Rectal smooth muscle tissue (tissue), 1 donor: Measurements from ENCODE around the gene PIAS1.
A peak's percentile ranks its signal among the peaks of the same experiment; 100 is the strongest.

Experiments
- H3K27ac ChIP-seq: one replicate; pipeline ENCODE4 v1.7.0; 2013; ENCODE audit warnings: low read depth, low read length, inconsistent platforms
- H3K27me3 ChIP-seq: one replicate; pipeline ENCODE4 v1.7.0; 2013; ENCODE audit warnings: low read length; ENCODE audit not compliant: control insufficient read depth, insufficient read depth
- H3K36me3 ChIP-seq: one replicate; pipeline ENCODE4 v1.7.0; 2013; ENCODE audit warnings: low read length; ENCODE audit not compliant: control insufficient read depth, insufficient read depth
- H3K4me1 ChIP-seq: one replicate; pipeline ENCODE4 v1.7.0; 2013; ENCODE audit warnings: low read length; ENCODE audit not compliant: control insufficient read depth, insufficient read depth
- H3K4me3 ChIP-seq: one replicate; pipeline ENCODE4 v1.7.0; 2013; ENCODE audit warnings: low read length
- H3K9ac ChIP-seq: one replicate; pipeline ENCODE4 v1.7.0; 2013; ENCODE audit warnings: low read length

PIAS1 gene

DNA sequence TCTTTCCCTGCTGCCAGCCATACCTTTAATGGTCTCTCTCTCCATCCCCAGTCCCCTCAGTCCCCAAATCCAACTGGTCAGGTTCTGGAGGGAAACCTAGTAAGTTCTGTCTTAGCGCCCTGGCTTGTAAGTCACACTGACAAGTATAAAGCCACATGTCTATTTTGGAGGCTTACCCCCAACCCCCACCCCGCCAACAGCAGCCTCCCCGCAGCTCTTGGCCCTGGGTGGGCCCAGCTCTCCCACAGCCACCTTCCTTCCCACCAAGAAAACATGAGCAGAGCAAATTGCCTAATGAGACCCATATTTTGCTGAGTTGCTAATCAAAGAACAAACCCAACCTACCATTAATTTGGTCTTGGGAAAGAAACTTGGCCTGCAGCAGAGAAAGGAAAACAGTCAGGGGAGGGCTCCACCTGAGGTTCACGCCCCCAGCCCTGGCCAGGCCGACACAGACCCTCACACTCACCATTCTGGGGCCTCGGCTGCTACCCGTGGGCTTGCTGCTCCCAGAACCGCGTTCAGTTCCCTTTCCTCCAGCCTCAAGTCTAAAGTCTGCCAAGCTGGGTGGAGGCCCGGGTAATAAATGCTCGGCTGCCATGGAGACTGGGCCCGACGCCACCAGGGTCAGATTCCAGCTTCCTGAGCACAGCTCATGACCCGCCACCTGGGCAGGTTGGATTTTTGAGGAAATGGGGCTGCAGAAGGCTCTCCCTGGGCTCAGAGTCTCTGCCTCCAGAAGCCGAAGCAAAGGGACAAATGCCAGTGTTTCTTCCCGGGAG, 150.9 kb downstream of the PIAS1 start, which contains the start of gene CALML4:
CALML4 (minus strand) TSS at position 557 of the 782 bp plus-strand sequence; CDS start at position 472, 85 bp downstream.
- Histone ChIP-seq H3K27me3 (no peaks in the 10 kb centered on the region), H3K9ac (peak within 1 kb of the TSS; percentile 4), H3K27ac (peak within 1 kb of the TSS; percentile 15), H3K4me3 (peak within 1 kb of the TSS; percentile 67), H3K4me1 (peaks cover 16% of the 10 kb centered on the region), H3K36me3 (no peaks in the 10 kb centered on the region)

- peaks cover 16% of the 10 kb centered on the region for H3K4me1 ChIP-seq
- H3K36me3 ChIP-seq: no peaks in the 10 kb centered on the region
- H3K9ac ChIP-seq: peak overlapping the region; percentile 4
- H3K27ac ChIP-seq: peak overlapping the region; percentile 15
- peak overlapping the region; percentile 67 for H3K4me3 ChIP-seq
- H3K27me3 ChIP-seq: no peaks in the 10 kb centered on the region
Measured at GRCh38 chr15:68205558-68205944, 151.4 kb downstream of the PIAS1 start.

DNA sequence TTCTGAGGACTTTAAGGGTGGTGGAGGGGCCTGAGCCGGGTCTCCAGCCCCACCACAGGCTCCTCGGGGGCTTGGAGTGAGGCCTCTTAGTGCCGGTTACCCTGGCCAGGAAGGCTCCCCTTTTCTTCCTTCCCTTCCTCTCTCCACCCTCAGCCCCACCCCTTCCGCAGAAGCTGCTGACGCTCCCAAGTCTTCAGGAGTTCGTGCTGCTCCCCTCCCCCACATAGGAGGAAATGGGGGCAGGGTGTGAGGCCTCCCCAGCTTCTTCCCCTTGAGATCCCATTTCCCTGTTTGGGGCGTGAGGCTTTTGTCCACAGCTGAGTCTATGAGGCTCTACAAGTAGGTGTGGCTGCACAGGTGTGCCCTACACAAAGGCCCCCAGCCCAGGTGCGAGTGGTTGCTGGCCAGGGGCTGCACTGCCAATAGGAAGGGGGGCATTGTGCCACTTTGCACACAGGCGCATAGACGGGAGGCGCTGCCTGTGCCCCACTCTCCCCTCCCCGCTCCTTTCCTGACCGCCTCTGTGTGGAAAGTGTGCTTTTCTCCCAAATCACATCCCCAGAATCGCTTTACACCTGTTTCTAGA, 151.9 kb downstream of the PIAS1 start:
- Histone ChIP-seq H3K9ac (peak overlapping the region; percentile 4), H3K36me3 (no peaks in the 10 kb centered on the region), H3K27ac (peak overlapping the region; percentile 15), H3K4me1 (peaks cover 18% of the 10 kb centered on the region), H3K27me3 (no peaks in the 10 kb centered on the region), H3K4me3 (peak overlapping the region; percentile 67)

GRCh38 chr15:68206711-68207151, 152.6 kb downstream of the PIAS1 start:
- no peak overlapping the region for H3K9ac ChIP-seq
- no peak overlapping the region for H3K4me3 ChIP-seq
- no peaks in the 10 kb centered on the region for H3K27me3 ChIP-seq
- no peaks in the 10 kb centered on the region for H3K36me3 ChIP-seq
- H3K4me1 ChIP-seq: peaks cover 18% of the 10 kb centered on the region
- H3K27ac ChIP-seq: no peak overlapping the region

DNA sequence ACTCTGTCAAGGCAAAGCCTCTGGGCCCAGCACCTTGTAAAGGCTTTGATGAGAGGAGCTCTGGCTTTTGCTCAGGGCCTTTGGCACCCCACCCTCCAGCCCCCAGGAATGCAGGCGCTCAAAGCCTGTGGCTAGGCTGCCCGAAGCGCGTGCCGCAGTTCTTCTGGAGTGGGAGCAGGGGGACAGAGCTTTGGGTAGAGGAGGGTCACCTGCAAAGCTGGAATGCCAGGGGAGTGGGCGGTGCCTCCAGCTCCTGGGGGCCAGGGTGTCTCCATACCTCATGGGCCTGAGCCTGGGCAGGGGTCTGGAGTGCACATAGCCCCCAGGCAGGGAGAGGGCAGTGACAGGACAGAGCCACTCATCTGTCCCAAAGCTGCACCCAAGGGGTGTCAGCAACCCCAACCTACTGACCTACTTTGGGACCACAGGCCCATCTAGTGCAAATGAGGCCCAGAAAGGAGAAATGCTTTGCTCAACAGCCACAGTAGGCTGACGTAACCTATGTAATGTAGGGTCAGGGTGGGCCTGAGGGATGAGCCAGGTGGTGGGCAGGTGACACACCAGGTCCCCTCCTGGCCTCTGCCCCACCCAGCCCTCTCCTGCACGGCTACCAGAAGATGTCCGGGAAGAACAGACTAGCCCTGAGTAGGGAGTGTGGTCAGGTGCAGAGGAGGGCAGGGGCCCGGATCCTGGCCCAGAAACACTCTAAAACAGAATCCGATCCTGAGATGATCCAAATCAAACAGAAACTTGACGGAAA, 153.2 kb downstream of the PIAS1 start:
- Histone ChIP-seq H3K9ac (no peak overlapping the region), H3K4me1 (peaks cover 18% of the 10 kb centered on the region), H3K4me3 (no peak overlapping the region), H3K27me3 (no peaks in the 10 kb centered on the region), H3K27ac (no peak overlapping the region), H3K36me3 (no peaks in the 10 kb centered on the region)

DNA sequence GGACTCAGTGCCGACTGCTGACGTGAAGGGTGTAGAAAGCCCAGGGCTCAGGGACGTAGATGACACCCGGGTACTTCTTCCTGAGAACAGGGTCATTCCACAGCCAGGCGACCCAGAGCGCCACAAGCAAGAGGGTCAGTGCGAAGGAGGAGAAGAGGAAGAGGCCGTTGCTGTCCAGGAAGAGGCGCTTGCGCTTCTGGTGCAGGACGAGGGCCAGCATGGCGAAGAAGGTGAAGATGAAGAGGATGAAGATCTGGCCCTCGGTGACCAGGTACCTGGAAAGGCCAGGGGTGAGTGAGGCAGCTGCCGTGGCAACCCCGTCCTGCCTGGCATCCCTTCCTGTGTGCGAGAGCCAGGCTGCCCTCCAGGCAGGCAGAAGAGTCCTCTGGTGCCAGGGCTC, 154.0 kb downstream of the PIAS1 start:
- Histone ChIP-seq H3K27ac (no peak overlapping the region), H3K4me3 (no peak overlapping the region), H3K36me3 (no peaks in the 10 kb centered on the region), H3K4me1 (peaks cover 18% of the 10 kb centered on the region), H3K27me3 (no peaks in the 10 kb centered on the region), H3K9ac (no peak overlapping the region)

GRCh38 chr15:68208636-68209240, 154.6 kb downstream of the PIAS1 start:
- H3K27me3 ChIP-seq: no peaks in the 10 kb centered on the region
- peaks cover 18% of the 10 kb centered on the region for H3K4me1 ChIP-seq
- no peaks in the 10 kb centered on the region for H3K36me3 ChIP-seq
- no peak overlapping the region for H3K27ac ChIP-seq
- H3K9ac ChIP-seq: no peak overlapping the region
- no peak overlapping the region for H3K4me3 ChIP-seq

DNA sequence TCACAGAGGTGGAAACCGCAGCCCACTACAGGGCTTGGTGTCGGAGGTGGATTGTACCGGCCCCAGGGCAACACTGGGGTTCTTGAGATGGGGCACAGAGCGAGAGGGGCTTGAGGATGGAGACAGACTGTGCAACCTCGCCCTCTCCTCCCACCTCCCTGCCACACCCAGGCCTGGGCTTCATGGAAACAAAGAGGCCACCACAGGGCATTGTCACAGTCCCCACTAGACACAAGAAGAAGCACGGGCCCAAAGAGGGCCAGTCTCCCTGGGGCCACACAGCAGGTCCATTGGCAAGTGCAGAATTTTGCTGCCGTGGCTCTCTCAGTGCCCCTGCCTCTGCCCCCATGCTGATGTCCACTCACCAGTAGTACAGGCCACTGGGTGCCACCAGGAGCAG, 155.2 kb downstream of the PIAS1 start:
- H3K27ac ChIP-seq: no peak overlapping the region
- peaks cover 18% of the 10 kb centered on the region for H3K4me1 ChIP-seq

GRCh38 chr15:68209735-68210408, 155.8 kb downstream of the PIAS1 start:
- H3K9ac ChIP-seq: no peak overlapping the region
- H3K36me3 ChIP-seq: no peaks in the 10 kb centered on the region
- no peak overlapping the region for H3K4me3 ChIP-seq
- H3K4me1 ChIP-seq: peaks cover 13% of the 10 kb centered on the region
- H3K27me3 ChIP-seq: no peaks in the 10 kb centered on the region
- no peak overlapping the region for H3K27ac ChIP-seq

More for the DNA sequence above, 155.2 kb downstream of the PIAS1 start:
- no peak overlapping the region for H3K4me3 ChIP-seq
- no peak overlapping the region for H3K9ac ChIP-seq
- no peaks in the 10 kb centered on the region for H3K27me3 ChIP-seq
- H3K36me3 ChIP-seq: no peaks in the 10 kb centered on the region

GRCh38 chr15:68210409-68210756, 156.3 kb downstream of the PIAS1 start:
- Histone ChIP-seq H3K27ac (no peak overlapping the region), H3K36me3 (no peaks in the 10 kb centered on the region), H3K4me3 (peak overlapping the region; percentile 58), H3K4me1 (peaks cover 8% of the 10 kb centered on the region), H3K27me3 (no peaks in the 10 kb centered on the region), H3K9ac (no peak overlapping the region)

- H3K27me3 ChIP-seq: no peaks in the 10 kb centered on the region
- H3K4me1 ChIP-seq: peaks cover 4% of the 10 kb centered on the region
- H3K27ac ChIP-seq: no peak overlapping the region
- H3K36me3 ChIP-seq: no peaks in the 10 kb centered on the region
- H3K9ac ChIP-seq: no peak overlapping the region
- peak overlapping the region; percentile 58 for H3K4me3 ChIP-seq
Measured at GRCh38 chr15:68210821-68211655, 156.9 kb downstream of the PIAS1 start.
